ENCODE data around the gene MB.

The MB gene

DNA sequence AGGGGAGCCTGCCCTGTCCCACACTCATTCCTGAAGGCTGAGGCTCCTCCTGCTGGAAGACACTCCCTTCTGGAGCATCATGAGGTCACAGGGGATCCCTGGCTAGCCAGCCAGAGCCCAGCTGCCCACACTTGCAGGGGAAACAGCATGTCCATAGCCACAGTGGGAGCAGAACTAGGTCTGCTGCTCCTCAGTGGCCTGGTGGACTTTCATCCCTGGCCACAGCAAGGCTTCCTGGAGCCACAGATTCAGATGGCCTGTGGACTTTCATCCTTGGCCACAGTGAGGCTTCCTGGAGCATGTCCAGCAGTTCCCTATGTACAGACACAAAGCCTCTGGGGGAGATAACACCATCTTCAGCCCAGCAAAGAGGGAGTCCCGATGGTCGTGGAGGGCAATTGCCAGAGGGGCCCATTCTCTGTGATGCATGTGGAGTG is 25.2 kb upstream of the MB start:
- TF ChIP-seq REST (IDR thresholded peaks at IDR 0.05; ENCODE audit: insufficient read depth in 1 of 2, low read depth in 2 of 2, low read length in 2 of 2) (no peak), TAF1 (IDR thresholded peaks at IDR 0.05; ENCODE audit: borderline replicate concordance, insufficient read depth, low read length) (no peak), SIN3A (IDR thresholded peaks at IDR 0.05; ENCODE audit: borderline replicate concordance, insufficient read depth, low read length) (no peak), POLR2AphosphoS5 (IDR thresholded peaks at IDR 0.05; ENCODE audit: low read depth, low read length) (no peak), FOXP2 (optimal IDR thresholded peaks at IDR 0.05; ENCODE audit: borderline replicate concordance, extremely low read depth, extremely low read length, insufficient read depth) (no peak)

DNA sequence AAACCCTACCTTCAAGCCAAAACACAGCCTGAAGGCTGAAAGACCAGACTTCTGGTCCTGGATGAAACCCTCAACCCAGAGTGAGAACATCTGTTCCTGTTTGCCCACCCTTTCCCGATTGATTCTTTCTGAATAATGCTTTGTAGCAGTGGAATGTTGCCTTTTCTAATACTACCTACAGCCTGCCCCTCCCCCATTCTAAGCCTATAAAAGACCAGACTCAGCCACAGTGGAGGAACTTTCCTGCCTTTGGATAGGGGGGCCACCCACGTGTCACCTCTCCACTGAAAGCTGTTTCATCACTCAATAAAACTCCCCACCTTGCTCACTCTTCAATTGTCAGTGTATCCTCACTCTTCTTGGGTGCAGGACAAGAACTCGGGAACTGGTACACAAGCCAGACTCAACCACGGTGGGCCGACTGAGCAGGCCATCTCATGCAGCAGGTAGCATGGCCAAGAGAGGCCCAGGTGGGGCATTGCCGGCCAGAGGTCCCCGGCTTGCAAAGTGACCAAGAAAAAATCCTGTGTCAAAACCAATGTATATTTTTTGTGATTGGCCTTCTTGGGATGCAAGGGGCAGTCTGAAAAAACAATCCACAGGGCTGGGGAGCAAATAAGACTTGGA is 24.5 kb upstream of the MB start:
- no peak for TF ChIP-seq TAF1 (IDR thresholded peaks at IDR 0.05; ENCODE audit: borderline replicate concordance, insufficient read depth, low read length)

GRCh38 chr22:35638410-35638809 is 21.3 kb upstream of the MB start:
- TF ChIP-seq REST (IDR thresholded peaks at IDR 0.05; ENCODE audit: insufficient read depth in 1 of 2, low read depth in 2 of 2, low read length in 2 of 2) (peak in 1 of 2 experiments; percentile 46; a peak in 1 of 4 replicates), POLR2AphosphoS5 (IDR thresholded peaks at IDR 0.05; ENCODE audit: low read depth, low read length) (peak; percentile 30; the same call in 1 of the 2 replicates), FOXP2 (optimal IDR thresholded peaks at IDR 0.05; ENCODE audit: borderline replicate concordance, extremely low read depth, extremely low read length, insufficient read depth) (peak; percentile 85), SIN3A (IDR thresholded peaks at IDR 0.05; ENCODE audit: borderline replicate concordance, insufficient read depth, low read length) (no peak), TAF1 (IDR thresholded peaks at IDR 0.05; ENCODE audit: borderline replicate concordance, insufficient read depth, low read length) (0 out of 2 replicates have a peak, but pooled peaks have one; percentile 46)

DNA sequence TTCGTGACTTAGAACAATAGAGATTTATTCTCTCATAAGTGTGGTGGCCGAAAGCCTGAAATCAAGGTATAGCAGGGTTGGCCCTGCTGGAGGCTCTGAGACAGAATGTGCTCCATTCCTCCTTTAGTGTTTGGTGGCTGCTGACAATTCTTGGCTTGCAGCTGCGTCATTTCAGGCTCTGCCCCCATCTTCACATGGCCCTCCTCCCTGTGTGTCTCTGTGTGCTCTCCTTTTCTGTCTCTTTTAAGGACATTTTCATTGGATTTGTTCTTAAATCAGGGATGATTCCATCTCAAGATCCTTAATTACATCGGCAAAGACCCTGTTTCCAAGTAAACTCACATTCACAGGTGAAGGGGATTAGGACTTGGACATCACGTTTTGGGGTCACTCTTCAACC is 20.9 kb upstream of the MB start:
- TF ChIP-seq SIN3A (IDR thresholded peaks at IDR 0.05; ENCODE audit: borderline replicate concordance, insufficient read depth, low read length) (no peak), POLR2AphosphoS5 (IDR thresholded peaks at IDR 0.05; ENCODE audit: low read depth, low read length) (no peak), TAF1 (IDR thresholded peaks at IDR 0.05; ENCODE audit: borderline replicate concordance, insufficient read depth, low read length) (no peak), REST (IDR thresholded peaks at IDR 0.05; ENCODE audit: insufficient read depth in 1 of 2, low read depth in 2 of 2, low read length in 2 of 2) (no peak), FOXP2 (optimal IDR thresholded peaks at IDR 0.05; ENCODE audit: borderline replicate concordance, extremely low read depth, extremely low read length, insufficient read depth) (no peak)

DNA sequence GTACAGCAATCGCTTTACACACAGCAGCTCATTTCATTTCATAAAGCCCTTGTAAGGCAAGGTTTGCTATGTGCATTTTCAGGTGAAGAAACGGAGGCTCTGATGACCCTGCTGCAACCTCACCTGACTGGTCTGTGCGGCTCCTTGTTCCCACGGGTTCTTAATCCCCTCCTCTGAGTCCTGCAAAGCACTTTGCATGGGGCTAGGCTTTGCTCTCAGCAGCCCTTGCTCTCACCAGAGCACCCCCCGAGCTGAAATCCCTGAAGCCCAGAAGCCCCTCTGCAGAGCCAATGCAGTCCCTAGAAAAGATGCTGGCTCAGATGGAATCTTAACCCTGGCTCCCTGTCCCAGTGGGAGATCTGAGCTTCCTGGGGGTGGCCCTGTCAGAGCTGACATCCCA is 20.1 kb upstream of the MB start:
- no peak for TF ChIP-seq SIN3A (IDR thresholded peaks at IDR 0.05; ENCODE audit: borderline replicate concordance, insufficient read depth, low read length)
- TF ChIP-seq REST (IDR thresholded peaks at IDR 0.05; ENCODE audit: insufficient read depth in 1 of 2, low read depth in 2 of 2, low read length in 2 of 2): no peak
- TF ChIP-seq FOXP2 (optimal IDR thresholded peaks at IDR 0.05; ENCODE audit: borderline replicate concordance, extremely low read depth, extremely low read length, insufficient read depth): no peak
- no peak for TF ChIP-seq POLR2AphosphoS5 (IDR thresholded peaks at IDR 0.05; ENCODE audit: low read depth, low read length)
- no peak for TF ChIP-seq TAF1 (IDR thresholded peaks at IDR 0.05; ENCODE audit: borderline replicate concordance, insufficient read depth, low read length)
